Smooth muscle cell (in vitro differentiated cells): ENCODE results near the gene HAGH. TPM values are rescaled to one million over a fixed set of nuclear protein-coding genes. Genes with fewer than 3 reads are reported as not detected.

Source experiments
- DNase-seq: peaks from one replicate; lab custom pipeline; 2025; ENCODE audit not compliant: unreplicated experiment; lab: John Stamatoyannopoulos, UW
- H2AFZ ChIP-seq: fragments of 200-600 bp; sonication (generic); 2 replicates; pipeline ENCODE4 v1.6.0; 2016; ENCODE audit warnings: antibody characterized with exemption, low read depth, mild to moderate bottlenecking
- H3F3A ChIP-seq: fragments of 200-600 bp; sonication (generic); 2 replicates; pipeline ENCODE4 v1.6.0; 2017; ENCODE audit warnings: antibody characterized with exemption, low read depth
- H3K27ac ChIP-seq: fragments of 200-600 bp; sonication (generic); 2 replicates; pipeline ENCODE4 v1.5.1; 2016; ENCODE audit warnings: low read depth, mild to moderate bottlenecking
- H3K27me3 ChIP-seq: fragments of 200-600 bp; sonication (generic); 2 replicates; pipeline ENCODE4 v1.6.1; 2016; ENCODE audit warnings: low read depth, mild to moderate bottlenecking
- H3K36me3 ChIP-seq: fragments of 200-600 bp; sonication (generic); 2 replicates; pipeline ENCODE4 v1.5.1; 2016; ENCODE audit warnings: low read depth
- H3K4me1 ChIP-seq: fragments of 200-600 bp; sonication (generic); 2 replicates; pipeline ENCODE4 v1.5.1; 2016; ENCODE audit warnings: low read depth
- H3K4me2 ChIP-seq: fragments of 200-600 bp; sonication (generic); 2 replicates; pipeline ENCODE4 v1.6.0; 2016; ENCODE audit warnings: mild to moderate bottlenecking
- H3K4me3 ChIP-seq: fragments of 200-600 bp; sonication (generic); 2 replicates; pipeline ENCODE4 v1.5.1; 2016; ENCODE audit warnings: mild to moderate bottlenecking
- H3K79me2 ChIP-seq: fragments of 200-600 bp; sonication (generic); 2 replicates; pipeline ENCODE4 v1.6.0; 2016; ENCODE audit warnings: low read depth, mild to moderate bottlenecking
- H3K9ac ChIP-seq: fragments of 200-600 bp; sonication (generic); 2 replicates; pipeline ENCODE4 v1.6.0; 2016; ENCODE audit warnings: low read depth
- H3K9me3 ChIP-seq: fragments of 200-600 bp; sonication (generic); replicated peaks from 2 replicates; pipeline ENCODE4 v1.5.1; 2016; ENCODE audit warnings: low read depth
- H4K20me1 ChIP-seq: fragments of 200-600 bp; sonication (generic); 2 replicates; pipeline ENCODE4 v1.6.0; 2016; ENCODE audit warnings: low read depth
- WGBS: methylation state at CpG from one replicate; pipeline ENCODE4 v1.1.7; 2016; ENCODE audit warnings: low lambda C conversion rate; 5-methylcytosine and 5-hydroxymethylcytosine counted together
- polyA plus RNA-seq: library from polyadenylated mRNA; unstranded; fragments of >200 nt; fragmentation: Nextera tagmentation; extraction: Ambion mirVana; gene quantifications from 2 replicates; pipeline ENCODE4 v1.2.1, GENCODE V29; 2016
- total RNA-seq: library from RNA; depleted of rRNA; stranded (reverse); fragments of >200 nt; gene quantifications from 2 replicates; pipeline ENCODE4 v1.2.3, GENCODE V29; 2014
- TF ChIP-seq, protein P1 (sequence below): fragments of 200-600 bp; sonication (generic); IDR thresholded peaks from 2 replicates; pipeline ENCODE4 v1.5.1; 2017; ENCODE audit warnings: borderline replicate concordance, mild to moderate bottlenecking, antibody characterized with exemption; ENCODE audit not compliant: insufficient read depth, poor library complexity, severe bottlenecking

HAGH gene
- total and polyA plus RNA-seq, 2 experiments from 2014 or later: 20.9 to 43.0 TPM

DNA sequence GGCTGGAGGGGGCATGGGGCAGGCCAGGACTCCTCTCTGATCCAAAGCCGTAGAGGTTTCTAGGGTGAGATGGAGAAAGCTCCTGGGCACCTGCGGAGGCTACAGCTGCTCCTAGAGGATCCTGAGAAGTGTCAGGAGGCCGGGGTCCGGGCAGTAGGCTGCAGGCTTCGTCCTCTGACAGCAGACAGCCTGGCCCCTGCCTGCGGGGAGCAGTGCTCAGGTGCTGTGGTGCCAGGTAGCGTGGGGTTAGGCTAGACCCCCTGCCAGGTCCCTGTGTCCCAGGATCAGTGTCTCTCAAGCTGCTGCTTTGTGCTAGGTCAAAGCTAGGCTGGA is 52.2 kb downstream of the HAGH start:
- peaks cover 20% of the 10 kb centered on the region for H3K4me1 ChIP-seq
- no peaks in the 10 kb centered on the region for H3K36me3 ChIP-seq
- 99% methylated on average over 7 of the region's 7 CpGs for WGBS
- no peak overlapping the region for H2AFZ ChIP-seq
- DNase-seq: no peak
- no peak overlapping the region for H3K9ac ChIP-seq
- H4K20me1 ChIP-seq: peaks cover 29% of the 10 kb centered on the region
- H3K27ac ChIP-seq: no peak overlapping the region
- TF ChIP-seq, protein P1, sequence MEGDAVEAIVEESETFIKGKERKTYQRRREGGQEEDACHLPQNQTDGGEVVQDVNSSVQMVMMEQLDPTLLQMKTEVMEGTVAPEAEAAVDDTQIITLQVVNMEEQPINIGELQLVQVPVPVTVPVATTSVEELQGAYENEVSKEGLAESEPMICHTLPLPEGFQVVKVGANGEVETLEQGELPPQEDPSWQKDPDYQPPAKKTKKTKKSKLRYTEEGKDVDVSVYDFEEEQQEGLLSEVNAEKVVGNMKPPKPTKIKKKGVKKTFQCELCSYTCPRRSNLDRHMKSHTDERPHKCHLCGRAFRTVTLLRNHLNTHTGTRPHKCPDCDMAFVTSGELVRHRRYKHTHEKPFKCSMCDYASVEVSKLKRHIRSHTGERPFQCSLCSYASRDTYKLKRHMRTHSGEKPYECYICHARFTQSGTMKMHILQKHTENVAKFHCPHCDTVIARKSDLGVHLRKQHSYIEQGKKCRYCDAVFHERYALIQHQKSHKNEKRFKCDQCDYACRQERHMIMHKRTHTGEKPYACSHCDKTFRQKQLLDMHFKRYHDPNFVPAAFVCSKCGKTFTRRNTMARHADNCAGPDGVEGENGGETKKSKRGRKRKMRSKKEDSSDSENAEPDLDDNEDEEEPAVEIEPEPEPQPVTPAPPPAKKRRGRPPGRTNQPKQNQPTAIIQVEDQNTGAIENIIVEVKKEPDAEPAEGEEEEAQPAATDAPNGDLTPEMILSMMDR: no peak
- peak overlapping the region; percentile 100 for H3K4me2 ChIP-seq
- H3F3A ChIP-seq: peaks cover 8% of the 10 kb centered on the region
- peaks cover 24% of the 10 kb centered on the region for H3K79me2 ChIP-seq
- H3K4me3 ChIP-seq: peak overlapping the region; percentile 83
- no peaks in the 10 kb centered on the region for H3K9me3 ChIP-seq
- H3K27me3 ChIP-seq: no peaks in the 10 kb centered on the region

DNA sequence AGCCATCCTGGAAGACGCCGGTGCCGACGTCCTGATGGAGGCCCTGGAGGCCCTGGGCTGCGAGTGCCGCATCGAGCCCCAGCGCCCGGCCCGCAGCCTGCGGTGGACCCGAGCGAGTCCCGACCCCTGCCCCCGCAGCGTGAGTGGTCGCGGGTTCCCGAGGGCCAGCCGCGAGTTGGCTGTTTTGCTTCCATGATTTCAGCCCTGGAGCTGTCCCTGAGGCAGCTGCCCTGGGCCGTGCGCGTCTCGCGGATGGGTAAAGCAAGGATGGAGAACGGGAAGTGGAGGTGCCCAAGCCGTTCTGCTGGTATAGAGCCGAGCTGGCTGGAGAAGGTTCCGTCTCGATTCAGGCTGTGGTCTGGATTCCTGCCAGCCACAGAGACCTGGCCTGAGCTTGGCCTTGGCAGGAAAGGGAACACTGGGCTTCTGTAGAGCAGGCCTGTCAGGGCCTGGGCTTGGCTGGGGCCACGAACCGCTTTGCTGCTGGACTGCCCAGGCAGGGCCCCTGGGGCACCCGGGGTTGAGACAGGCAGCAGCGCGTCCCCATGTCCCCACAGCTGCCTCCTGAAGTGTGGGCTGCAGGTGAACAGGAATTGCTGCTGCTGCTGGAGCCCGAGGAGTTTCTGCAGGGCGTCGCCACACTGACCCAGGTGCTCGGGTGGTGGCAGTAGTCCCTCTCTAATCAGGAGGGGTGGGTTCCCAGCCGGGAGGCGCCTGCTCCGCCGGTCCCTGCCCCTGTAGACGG is 52.8 kb downstream of the HAGH start:
- Histone ChIP-seq H3K27me3 (no peaks in the 10 kb centered on the region), H3K79me2 (peaks cover 24% of the 10 kb centered on the region), H3F3A (peaks cover 8% of the 10 kb centered on the region), H3K4me3 (peak overlapping the region; percentile 83), H3K4me2 (peak overlapping the region; percentile 100), H3K27ac (peak overlapping the region; percentile 68), H2AFZ (peak overlapping the region; percentile 15), H3K9me3 (no peaks in the 10 kb centered on the region), H3K9ac (peak overlapping the region; percentile 86), H3K4me1 (peaks cover 20% of the 10 kb centered on the region), H4K20me1 (peaks cover 30% of the 10 kb centered on the region), H3K36me3 (no peaks in the 10 kb centered on the region)
- TF ChIP-seq, protein P1: no peak
- no peak for DNase-seq
- 25% methylated on average over 44 of the region's 45 CpGs for WGBS

DNA sequence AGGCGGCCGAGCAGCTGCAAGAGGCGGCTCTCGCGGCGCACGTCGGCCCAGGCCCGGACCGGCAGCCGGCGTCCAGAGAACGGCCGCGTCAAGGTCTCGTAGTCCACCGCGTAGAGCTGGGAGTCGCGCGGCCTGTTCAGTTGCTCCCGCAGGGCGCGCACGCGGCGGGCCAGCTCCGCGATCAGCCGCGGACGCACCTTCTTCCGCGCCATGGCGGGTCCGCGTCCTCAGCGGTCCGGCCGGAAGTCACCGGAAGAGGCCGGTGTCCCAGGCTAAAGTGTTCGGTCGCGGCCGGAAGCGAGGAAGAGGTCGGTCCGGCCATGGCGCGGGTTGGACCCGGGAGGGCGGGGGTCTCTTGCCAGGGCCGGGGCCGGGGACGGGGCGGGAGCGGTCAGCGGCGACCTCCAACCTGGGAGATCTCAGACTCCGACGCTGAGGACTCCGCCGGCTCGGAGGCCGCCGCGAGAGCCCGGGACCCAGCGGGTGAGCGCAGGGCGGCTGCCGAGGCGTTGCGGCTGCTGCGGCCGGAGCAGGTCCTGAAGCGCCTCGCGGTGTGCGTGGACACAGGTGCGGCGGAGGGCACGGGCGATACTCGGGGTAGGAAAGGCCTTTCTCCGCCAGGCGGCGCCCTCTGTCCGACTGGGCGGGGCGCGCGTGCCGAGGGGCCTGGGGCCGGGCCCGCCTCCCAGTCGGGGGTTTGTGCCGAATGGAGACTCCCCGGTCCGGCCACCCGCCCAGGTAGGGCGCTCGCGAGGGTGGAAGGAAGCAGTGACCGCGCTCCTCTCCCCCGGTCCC is 53.5 kb downstream of the HAGH start, which contains the start of gene MRPS34:
MRPS34 (minus strand) TSS at position 227 of the 795 bp plus-strand sequence; CDS start at position 212, 15 bp downstream.
- WGBS: under 1% methylated on average over 67 of the region's 108 CpGs
- peak within 1 kb of the TSS; percentile 100 for H3K4me2 ChIP-seq

More for the DNA sequence above, 53.5 kb downstream of the HAGH start, which contains the start of gene MRPS34:
- Histone ChIP-seq H3K36me3 (no peaks in the 10 kb centered on the region), H3K4me3 (peak within 1 kb of the TSS; percentile 83), H4K20me1 (peaks cover 23% of the 10 kb centered on the region), H3K27me3 (no peaks in the 10 kb centered on the region), H3K27ac (peak within 1 kb of the TSS; percentile 68), H3K9me3 (no peaks in the 10 kb centered on the region), H2AFZ (peak within 1 kb of the TSS; percentile 15), H3K4me1 (peaks cover 20% of the 10 kb centered on the region), H3K79me2 (peaks cover 24% of the 10 kb centered on the region), H3F3A (peaks cover 8% of the 10 kb centered on the region), H3K9ac (peak within 1 kb of the TSS; percentile 86)
- peak; percentile 52 for DNase-seq
- TF ChIP-seq, protein P1: peak; percentile 87
